NCI-H2227 treated with DMSO at 0.1 percent for 48 hours (cell line): ENCODE measurements around the gene SESN2.
"Not testable (repeated sequence)": the region's sequence is repeated elsewhere in the genome, so short reads cannot be mapped to it uniquely, and the experiment has no call there.

Experiments used
- DNase-seq: peaks from one replicate; lab custom pipeline; 2025; lab: John Stamatoyannopoulos, UW

SESN2 gene

GRCh38 chr1:28288487-28288886, 29.2 kb downstream of the SESN2 start:
- DNase-seq = no peak

GRCh38 chr1:28290851-28291250, 31.5 kb downstream of the SESN2 start:
- DNase-seq = no peak

DNA sequence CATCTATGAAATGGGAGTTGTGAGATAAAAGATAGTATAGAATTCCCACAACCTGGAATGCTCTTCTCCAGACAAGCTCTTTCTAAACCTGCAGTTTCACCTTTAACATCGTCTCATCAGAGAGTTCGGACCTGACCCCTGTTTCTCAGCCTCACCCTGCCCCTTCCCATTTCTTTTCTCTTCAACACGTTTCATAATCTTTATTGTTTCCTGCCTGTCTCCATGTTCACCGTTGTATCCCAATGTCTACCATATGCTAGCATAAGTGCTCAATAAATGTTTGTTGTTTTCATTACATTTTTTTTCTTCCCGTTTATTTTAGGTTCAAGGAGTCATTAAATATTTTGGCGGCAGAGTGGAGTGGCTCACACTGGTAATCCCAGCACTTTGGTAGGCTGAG, 32.4 kb downstream of the SESN2 start:
- no peak for DNase-seq

- no peak for DNase-seq
Observed at GRCh38 chr1:28295936-28296335, 36.6 kb downstream of the SESN2 start.

DNA sequence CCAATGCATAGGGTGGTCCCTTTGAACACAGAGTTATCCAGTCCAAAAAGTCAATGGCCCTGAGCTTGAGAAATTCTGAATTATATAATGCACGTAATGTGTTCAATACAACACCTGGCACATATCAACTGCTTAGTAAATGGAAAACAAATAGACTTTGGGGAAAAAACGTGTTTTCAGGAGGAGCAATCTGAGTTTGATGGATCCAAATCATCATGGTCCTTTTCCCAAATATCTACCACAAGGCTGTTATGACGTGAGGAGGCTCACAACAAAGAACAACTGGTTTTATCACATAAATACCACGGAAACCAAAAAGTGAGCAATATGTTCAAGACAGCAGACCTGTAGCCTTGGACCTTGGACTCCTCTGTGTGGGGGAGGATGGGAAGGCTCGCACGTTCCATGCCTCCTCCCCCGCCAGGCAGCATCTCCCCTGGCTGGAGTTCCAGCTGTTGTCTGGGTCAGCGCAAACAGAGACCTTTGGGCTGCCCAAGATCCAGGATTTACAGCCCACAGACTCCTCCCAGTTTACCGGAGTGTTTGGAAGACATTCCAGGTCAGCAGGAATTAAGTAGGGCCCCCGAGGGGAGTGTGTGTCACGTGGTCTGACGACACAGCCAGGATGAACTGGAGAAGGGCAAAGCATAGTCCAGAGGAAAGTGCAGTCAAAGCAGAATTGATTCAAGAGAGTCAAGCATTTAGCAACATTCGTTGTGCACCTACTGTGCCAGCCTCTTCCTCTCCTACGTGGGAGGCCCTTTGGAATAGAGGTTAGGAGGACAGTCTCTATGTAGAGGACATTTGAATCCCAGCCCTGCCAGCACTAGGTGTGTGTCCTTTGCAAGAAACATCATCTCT, 37.3 kb downstream of the SESN2 start:
- DNase-seq = peak; percentile 84

DNA sequence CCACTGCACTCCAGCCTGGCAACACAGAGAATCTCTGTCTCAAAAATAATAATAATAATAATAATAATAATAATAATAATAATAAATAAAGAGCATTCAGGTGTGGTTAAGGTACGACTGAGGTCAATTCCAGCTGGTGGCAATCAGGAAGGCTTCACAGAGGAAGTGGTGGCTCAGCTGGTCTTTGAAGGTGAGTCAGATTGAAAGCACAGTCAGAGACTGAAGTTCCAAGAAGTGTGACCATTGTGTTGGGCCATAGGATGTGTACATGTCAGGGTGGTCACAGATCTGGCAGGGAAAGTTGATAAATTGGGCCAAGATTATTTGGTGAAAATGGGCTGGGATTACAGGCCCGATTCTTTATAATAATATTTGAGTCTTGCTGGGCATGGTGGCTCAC, 38.5 kb downstream of the SESN2 start:
- no peak for DNase-seq

DNA sequence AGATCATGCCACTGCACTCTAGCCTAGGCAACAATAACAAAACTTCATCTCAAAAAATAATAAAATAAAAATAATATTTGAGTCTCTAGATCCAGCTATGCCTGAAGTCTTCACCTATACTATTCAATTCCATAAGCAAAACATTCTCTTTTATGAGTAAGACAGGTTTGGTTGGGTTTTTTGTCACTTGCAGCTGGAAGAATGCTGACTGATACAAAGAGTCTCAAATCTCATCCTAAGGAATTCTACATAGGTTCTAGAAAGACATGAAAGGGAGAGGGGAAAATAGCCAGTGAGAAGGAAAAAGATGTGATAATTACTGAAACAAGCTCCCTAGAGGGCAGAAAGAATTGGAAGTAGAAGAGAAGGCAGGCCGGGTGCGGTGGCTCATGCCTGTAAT, 39.1 kb downstream of the SESN2 start:
- no peak for DNase-seq

GRCh38 chr1:28301368-28302174, 42.3 kb downstream of the SESN2 start:
- no peak for DNase-seq

- no peak for DNase-seq
Observed at GRCh38 chr1:28302247-28302646, 42.9 kb downstream of the SESN2 start.

- DNase-seq = no peak
Observed at GRCh38 chr1:28306301-28306949, 47.1 kb downstream of the SESN2 start.

- no peak for DNase-seq
Observed at GRCh38 chr1:28308750-28309149, 49.4 kb downstream of the SESN2 start.

GRCh38 chr1:28309702-28310101, 50.4 kb downstream of the SESN2 start:
- DNase-seq = no peak

DNA sequence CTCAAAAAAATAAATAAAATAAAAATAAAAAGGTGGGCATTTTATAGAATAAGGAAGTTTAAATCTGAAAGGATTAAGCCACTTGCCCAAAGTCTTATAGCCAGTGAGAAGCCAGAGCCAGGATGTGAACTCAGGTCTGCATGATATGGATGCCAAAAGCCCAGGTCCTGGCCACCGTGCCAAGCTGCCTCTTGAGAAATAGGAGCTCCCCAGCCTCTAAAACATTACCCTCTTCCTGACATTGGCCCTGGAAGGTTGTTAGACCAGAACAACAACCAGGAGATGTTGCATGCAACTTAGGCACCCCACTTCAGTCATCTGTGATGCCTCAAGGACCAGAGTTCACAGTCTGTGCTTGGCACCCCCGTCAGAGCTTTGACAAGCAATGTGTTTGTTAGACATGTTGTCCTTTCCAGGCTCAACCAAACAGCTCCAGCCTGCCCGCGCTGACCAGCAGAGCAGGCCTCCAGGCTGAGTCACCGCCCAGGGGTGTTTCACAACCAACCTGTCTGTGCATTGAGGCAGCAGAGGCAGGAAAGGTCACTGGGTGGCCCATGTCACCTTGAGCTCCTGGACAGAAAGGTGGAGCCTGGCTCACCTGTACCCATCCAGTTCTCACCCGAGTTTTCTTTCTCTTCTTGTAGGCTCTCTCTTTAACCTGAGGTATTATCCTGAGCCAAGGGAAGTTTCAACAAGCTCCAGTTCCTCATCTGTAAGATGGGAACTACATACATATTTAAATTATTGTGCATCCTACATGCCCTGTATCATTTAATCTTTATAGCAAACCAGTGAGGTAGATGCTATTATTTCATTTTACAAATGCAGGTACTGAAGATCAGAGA, 54.6 kb downstream of the SESN2 start:
- no peak for DNase-seq

DNA sequence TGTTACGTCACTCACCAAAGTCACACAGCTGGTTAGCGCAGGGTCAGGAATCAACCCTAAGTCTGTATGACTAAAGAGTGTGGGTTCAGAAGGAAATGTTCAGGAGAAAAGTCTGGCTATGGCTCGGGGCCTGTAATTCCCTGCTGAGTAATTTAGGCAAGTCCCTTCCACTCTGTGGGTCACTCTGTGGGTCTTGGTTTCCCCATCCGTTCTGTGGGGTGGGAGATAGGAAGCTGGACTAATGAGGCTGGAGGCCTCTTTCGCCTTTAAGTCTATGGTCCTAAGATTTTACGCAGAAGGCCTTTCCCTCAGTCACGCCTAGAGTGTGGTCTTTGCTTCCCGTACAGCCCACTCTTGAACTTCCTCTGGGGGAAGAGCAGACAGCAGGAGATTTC, 55.2 kb downstream of the SESN2 start:
- DNase-seq = no peak

DNA sequence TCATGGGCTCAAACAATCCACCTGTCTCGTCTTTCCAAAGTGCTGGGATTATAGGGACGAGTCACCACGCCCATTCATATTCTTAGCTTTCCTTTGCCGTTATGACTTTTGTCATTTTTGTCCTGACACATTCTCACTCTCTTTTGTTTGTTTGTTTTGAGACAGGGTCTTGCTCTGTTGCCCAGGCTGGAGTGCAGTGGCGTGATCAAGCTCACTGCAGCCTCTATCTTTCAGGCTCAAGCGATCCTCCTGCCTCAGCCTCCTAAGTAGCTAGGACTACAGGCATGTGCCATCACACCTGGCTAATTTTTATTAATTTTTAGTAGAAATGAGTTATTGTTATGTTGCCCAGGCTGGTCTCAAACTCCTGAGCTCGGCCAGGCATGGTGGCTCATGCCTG, 57.7 kb downstream of the SESN2 start:
- DNase-seq = no peak

- no peak for DNase-seq
Observed at GRCh38 chr1:28322194-28322593, 62.9 kb downstream of the SESN2 start.

DNA sequence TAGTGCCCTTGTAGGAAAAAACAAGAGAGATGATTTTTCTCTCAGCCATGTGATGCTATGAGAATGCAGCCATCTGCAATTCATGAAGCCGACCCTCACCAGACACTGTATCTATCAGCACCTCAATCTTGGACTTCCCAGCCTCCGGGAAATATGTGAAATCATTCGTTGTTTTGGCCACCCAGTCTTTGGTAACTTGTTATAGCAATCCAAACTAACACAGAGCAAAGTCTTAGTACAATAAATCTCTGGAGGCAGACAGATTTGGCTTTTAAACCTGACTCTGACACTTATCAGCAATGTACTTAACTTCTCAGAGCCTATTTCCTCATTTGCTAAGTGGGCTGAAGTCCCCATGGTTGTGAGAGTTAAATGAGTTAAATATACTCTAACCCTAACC, 64.4 kb downstream of the SESN2 start:
- no peak for DNase-seq

DNA sequence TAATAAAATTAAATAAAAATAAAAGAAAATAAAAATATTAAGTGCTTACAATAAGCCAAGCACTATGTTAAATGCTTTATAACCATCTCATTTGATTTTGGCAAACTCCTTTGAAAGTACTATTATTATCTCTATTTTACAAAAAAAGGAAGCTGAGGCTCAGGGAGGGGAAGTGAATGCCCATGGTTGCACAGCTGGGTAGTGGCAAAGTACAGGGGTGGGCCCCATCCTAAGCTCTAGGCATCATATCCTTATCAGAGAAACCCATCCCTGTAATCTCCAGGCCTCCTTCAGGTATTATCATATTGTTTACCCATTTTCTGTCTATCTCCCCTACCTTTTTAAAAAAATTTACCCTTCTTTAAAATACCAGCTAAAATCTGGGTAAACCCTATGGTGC, 67.2 kb downstream of the SESN2 start:
- DNase-seq = no peak

DNA sequence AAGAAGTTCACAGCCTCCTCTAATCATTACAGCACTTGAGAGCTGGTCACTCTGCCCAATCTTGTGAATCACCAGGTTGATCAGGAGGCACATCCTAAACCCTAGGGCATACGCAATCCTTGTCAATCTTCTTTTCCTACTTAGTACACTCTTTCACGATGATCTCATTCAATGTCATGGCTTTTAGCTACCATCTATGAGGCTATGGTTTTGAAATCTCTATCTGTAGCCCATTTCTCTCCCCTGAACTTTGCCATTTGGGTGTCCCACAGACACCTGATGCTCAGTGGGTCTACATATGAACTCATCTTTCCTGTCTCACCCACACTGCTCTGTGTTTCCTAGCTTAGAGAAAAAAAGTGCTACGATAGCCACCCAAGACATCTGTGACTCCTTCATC, 67.7 kb downstream of the SESN2 start:
- DNase-seq = no peak

DNA sequence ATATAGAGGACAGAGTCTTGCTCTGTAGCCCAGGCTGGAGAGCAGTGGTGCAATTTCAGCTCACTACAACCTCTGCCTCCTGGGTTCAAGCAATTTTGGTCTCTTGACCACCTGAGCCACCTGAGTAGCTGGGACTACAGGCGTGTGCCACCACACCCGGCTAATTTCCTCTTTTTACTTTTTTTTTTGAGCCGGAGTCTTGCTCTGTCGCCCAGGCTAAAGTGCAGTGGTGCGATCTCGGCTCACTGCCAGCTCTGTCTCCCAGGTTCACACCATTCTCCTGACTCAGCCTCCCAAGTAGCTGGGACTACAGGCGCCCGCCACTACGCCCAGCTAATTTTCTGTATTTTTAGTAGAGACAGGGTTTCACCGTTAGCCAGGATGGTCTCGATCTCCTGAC, 68.1 kb downstream of the SESN2 start:
- DNase-seq = not testable (repeated sequence)

GRCh38 chr1:28328228-28328648, 68.9 kb downstream of the SESN2 start:
- no peak for DNase-seq
